Measurements from ENCODE around the gene CST9L.

GRCh38 chr20:23606652-23607049 lies 38.4 kb upstream of the CST9L start:
- TF ChIP-seq CTCF (IDR thresholded peaks at IDR 0.05; ENCODE audit: low read depth, low read length, missing input control): peak; percentile 94
- TF ChIP-seq SP1 (IDR thresholded peaks at IDR 0.05): no peak
- no peak for TF ChIP-seq ZBTB33 (IDR thresholded peaks at IDR 0.05)
- no peak for TF ChIP-seq TAF1 (conservative IDR thresholded peaks at IDR 0.05)

Measured in liver (tissue), 3 donors.